ENCODE data around the gene ALDOB.

ALDOB gene

DNA sequence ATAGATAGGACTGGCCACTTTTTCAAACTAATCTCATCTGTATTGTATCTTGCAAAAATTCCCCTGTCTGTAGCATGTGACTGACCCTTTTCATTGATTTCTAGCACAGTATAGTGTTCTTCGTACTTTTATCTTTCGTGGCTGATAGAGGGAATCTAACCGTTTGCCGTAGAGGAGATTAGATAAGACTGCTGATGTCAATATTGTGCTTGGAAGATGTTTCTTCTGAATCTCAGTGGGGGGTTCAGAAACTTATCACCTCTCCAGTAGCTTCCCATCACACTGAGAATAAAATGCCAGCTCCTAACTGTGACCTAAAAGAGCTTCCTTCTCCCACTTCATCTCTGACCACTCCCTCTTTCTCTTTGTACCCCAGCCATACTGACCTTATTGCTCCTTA, 25.4 kb upstream of the ALDOB start:
- TF ChIP-seq TAF1 (IDR thresholded peaks at IDR 0.05; ENCODE audit: low read depth, low read length) (no peak), POU2F2 (IDR thresholded peaks at IDR 0.05; ENCODE audit: low read depth, low read length) (no peak), SPI1 (IDR thresholded peaks at IDR 0.05; ENCODE audit: low read depth, low read length) (no peak), PAX5 (IDR thresholded peaks at IDR 0.05; ENCODE audit: insufficient read depth, low read length, severe bottlenecking) (no peak), POLR2A (IDR thresholded peaks at IDR 0.05; ENCODE audit: low read depth, low read length) (no peak), POLR2AphosphoS5 (IDR thresholded peaks at IDR 0.05; ENCODE audit: low read depth, low read length) (no peak)
- no peak for DNase-seq (ENCODE audit: insufficient read length, low spot score)
- FAIRE-seq: no peak

DNA sequence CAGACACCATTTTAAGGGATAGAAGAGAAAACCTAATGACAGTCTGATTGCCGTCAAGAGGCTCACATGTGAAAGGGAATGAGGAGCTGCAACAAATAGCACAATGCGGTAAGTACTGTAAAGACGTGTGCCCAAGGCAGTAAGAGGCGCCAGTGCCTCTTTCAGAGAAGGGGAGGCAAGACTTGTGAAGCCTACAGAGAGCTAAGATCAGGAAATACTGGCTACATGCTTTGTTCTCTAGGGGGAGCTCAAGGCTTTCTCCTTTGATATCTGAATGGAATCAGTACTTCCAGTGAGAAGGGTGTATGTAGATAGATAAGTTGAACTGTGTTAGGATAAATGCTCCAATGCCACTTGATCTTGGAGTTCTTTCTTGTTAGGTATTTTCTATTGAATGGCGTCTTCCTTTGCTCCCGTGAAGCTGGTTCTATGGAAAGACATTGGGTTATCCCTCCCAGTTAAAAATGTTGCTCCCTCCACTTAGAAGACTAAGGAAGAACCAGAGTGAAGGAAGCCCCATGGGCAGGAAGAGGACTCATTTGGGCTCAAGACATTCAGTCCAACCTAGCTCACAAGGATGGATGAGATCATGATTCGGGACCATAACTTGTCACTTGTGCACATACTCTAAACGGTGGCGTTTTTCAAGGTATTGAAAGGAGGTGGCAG, 23.5 kb upstream of the ALDOB start:
- FAIRE-seq (peak; percentile 43), DNase-seq (ENCODE audit: insufficient read length, low spot score) (peak; percentile 30)

DNA sequence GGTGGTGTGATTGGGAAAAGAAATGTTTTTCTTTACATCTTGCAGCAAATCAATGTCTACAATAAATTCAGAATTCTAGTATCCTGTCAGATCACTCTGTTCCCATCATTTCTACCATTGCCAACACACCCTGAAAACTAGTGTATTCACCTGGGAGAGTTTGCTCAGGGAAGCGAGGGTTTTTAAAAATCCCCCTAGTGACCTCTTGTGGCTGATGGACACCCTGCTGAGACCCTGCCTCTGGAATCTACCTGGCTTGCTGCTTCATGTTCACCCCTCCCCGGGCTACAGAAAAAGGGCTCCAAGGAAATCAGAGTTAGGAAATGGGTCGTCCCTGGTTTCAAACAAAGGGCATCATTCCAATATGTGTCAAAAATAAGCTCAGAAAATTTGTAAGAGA, 21.4 kb upstream of the ALDOB start:
- FAIRE-seq (no peak), DNase-seq (ENCODE audit: insufficient read length, low spot score) (no peak)
- TF ChIP-seq SPI1 (IDR thresholded peaks at IDR 0.05; ENCODE audit: low read depth, low read length): no peak
- no peak for TF ChIP-seq POLR2A (IDR thresholded peaks at IDR 0.05; ENCODE audit: low read depth, low read length)
- no peak for TF ChIP-seq POLR2AphosphoS5 (IDR thresholded peaks at IDR 0.05; ENCODE audit: low read depth, low read length)
- TF ChIP-seq PAX5 (IDR thresholded peaks at IDR 0.05; ENCODE audit: insufficient read depth, low read length, severe bottlenecking): no peak
- TF ChIP-seq TAF1 (IDR thresholded peaks at IDR 0.05; ENCODE audit: low read depth, low read length): no peak
- TF ChIP-seq POU2F2 (IDR thresholded peaks at IDR 0.05; ENCODE audit: low read depth, low read length): no peak

More for the DNA sequence above, 23.5 kb upstream of the ALDOB start:
- TF ChIP-seq PAX5 (IDR thresholded peaks at IDR 0.05; ENCODE audit: insufficient read depth, low read length, severe bottlenecking) (no peak), POLR2AphosphoS5 (IDR thresholded peaks at IDR 0.05; ENCODE audit: low read depth, low read length) (no peak), TAF1 (IDR thresholded peaks at IDR 0.05; ENCODE audit: low read depth, low read length) (no peak), POU2F2 (IDR thresholded peaks at IDR 0.05; ENCODE audit: low read depth, low read length) (no peak), SPI1 (IDR thresholded peaks at IDR 0.05; ENCODE audit: low read depth, low read length) (no peak), POLR2A (IDR thresholded peaks at IDR 0.05; ENCODE audit: low read depth, low read length) (no peak)

DNA sequence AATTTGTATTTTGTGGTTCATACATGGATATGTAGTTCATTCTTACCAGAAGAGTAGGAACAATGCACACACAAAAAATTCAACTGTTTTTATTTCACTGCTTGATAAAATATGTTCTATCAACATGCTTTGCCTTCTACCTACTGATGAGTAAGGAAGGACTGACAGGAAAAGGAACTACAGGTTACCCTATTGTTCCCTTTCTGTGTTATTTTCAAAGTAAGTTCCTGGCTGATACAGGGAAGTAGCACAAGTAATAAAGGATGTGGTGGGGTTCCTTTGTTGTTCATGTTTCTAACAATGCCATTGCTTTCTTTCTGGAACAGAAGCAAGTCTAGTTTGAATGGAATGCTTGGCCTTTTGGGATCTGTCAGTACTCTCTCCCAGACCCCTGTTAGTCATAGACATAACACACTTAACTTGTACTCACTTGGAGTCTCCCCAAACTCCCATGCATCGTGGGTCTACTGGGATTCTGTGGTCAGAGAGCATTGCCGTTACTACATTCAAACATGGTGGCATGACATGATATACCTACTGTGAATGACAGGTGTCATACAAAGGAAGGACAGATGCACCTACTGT, 20.2 kb upstream of the ALDOB start:
- no peak for TF ChIP-seq PAX5 (IDR thresholded peaks at IDR 0.05; ENCODE audit: insufficient read depth, low read length, severe bottlenecking)
- no peak for TF ChIP-seq TAF1 (IDR thresholded peaks at IDR 0.05; ENCODE audit: low read depth, low read length)
- no peak for TF ChIP-seq POLR2AphosphoS5 (IDR thresholded peaks at IDR 0.05; ENCODE audit: low read depth, low read length)
- no peak for TF ChIP-seq POU2F2 (IDR thresholded peaks at IDR 0.05; ENCODE audit: low read depth, low read length)
- no peak for TF ChIP-seq SPI1 (IDR thresholded peaks at IDR 0.05; ENCODE audit: low read depth, low read length)
- no peak for TF ChIP-seq POLR2A (IDR thresholded peaks at IDR 0.05; ENCODE audit: low read depth, low read length)
- DNase-seq (ENCODE audit: insufficient read length, low spot score): no peak
- no peak for FAIRE-seq

DNA sequence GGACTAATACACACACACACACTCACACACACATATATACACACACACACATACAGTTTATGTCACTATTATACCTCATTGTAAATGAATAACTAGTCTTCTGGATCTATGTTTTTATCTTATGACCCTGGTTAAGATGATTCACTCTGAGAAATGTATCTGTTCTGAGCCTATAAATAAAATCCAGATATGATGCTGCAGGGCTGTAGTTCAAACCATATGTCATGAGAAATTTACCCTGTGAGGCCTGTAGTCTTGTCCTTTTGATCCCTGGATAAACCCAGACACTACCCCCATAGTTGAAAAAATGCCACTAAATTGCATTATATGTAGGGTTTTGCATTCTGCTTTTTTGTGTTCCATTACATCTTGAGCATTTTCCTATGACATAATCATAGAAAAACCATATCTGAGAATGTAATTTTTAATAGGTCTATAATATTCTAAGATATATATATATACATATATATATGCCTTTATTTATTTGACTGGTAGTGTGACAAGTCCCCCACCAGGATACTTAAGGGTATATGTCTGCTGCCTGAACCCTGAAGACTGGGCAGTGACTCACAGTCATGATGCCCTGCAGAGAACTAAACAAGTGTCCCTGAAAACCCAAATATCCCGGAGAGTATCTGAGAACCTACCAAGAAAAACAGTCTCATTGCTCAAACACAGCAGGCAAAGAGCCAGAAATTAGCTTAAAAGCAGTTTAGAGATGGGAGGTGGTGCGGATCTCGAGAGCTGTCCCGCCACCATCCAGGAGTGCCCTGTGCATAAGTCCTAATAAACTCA, 18.4 kb upstream of the ALDOB start:
- no peak for DNase-seq (ENCODE audit: insufficient read length, low spot score)
- no peak for TF ChIP-seq PAX5 (IDR thresholded peaks at IDR 0.05; ENCODE audit: insufficient read depth, low read length, severe bottlenecking)
- TF ChIP-seq POLR2AphosphoS5 (IDR thresholded peaks at IDR 0.05; ENCODE audit: low read depth, low read length): no peak
- TF ChIP-seq POU2F2 (IDR thresholded peaks at IDR 0.05; ENCODE audit: low read depth, low read length): no peak
- TF ChIP-seq SPI1 (IDR thresholded peaks at IDR 0.05; ENCODE audit: low read depth, low read length): no peak
- no peak for TF ChIP-seq TAF1 (IDR thresholded peaks at IDR 0.05; ENCODE audit: low read depth, low read length)
- TF ChIP-seq POLR2A (IDR thresholded peaks at IDR 0.05; ENCODE audit: low read depth, low read length): no peak
- FAIRE-seq: no peak

DNA sequence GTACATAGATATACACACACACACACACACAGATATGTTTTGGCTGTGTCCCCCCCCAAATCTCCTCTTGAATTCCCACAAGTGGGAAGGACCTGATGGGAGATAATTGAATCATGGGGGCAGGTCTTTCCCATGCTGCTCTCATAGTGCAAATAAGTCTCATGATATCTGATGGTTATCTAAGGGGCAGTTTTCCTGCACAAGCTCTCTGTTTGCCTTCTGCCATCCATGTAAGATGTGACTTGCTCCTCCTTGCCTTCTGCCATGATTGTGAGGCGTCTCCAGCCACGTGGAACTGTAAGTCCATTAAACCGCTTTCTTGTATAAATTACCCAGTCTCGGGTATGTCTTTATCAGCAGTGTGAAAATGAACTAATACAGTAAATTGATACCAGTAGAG, 15.9 kb upstream of the ALDOB start:
- no peak for FAIRE-seq
- no peak for DNase-seq (ENCODE audit: insufficient read length, low spot score)
- no peak for TF ChIP-seq POLR2AphosphoS5 (IDR thresholded peaks at IDR 0.05; ENCODE audit: low read depth, low read length)
- no peak for TF ChIP-seq POU2F2 (IDR thresholded peaks at IDR 0.05; ENCODE audit: low read depth, low read length)
- TF ChIP-seq POLR2A (IDR thresholded peaks at IDR 0.05; ENCODE audit: low read depth, low read length): no peak
- TF ChIP-seq PAX5 (IDR thresholded peaks at IDR 0.05; ENCODE audit: insufficient read depth, low read length, severe bottlenecking): no peak
- no peak for TF ChIP-seq SPI1 (IDR thresholded peaks at IDR 0.05; ENCODE audit: low read depth, low read length)
- no peak for TF ChIP-seq TAF1 (IDR thresholded peaks at IDR 0.05; ENCODE audit: low read depth, low read length)

DNA sequence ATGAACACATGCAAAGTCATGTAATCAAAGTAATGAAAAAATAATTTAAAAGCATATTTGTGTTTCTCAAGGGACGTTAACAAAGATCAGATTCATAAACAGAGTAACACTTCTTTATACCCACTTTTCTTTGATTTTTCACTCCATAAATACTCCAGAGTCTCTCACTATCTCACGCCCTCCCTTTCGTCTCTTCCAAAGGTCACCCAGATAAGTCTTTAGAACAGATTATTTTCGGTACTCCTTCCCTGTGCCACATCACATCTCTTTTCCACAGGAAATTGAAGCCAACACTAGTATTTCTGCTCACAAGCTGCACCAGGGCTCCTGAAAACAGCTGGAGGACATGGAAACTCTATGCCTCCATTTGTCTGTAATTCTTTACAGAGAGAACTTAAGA, 15.4 kb upstream of the ALDOB start:
- no peak for DNase-seq (ENCODE audit: insufficient read length, low spot score)
- TF ChIP-seq POLR2AphosphoS5 (IDR thresholded peaks at IDR 0.05; ENCODE audit: low read depth, low read length) (no peak), PAX5 (IDR thresholded peaks at IDR 0.05; ENCODE audit: insufficient read depth, low read length, severe bottlenecking) (no peak), POU2F2 (IDR thresholded peaks at IDR 0.05; ENCODE audit: low read depth, low read length) (no peak), TAF1 (IDR thresholded peaks at IDR 0.05; ENCODE audit: low read depth, low read length) (no peak), POLR2A (IDR thresholded peaks at IDR 0.05; ENCODE audit: low read depth, low read length) (no peak), SPI1 (IDR thresholded peaks at IDR 0.05; ENCODE audit: low read depth, low read length) (no peak)

DNA sequence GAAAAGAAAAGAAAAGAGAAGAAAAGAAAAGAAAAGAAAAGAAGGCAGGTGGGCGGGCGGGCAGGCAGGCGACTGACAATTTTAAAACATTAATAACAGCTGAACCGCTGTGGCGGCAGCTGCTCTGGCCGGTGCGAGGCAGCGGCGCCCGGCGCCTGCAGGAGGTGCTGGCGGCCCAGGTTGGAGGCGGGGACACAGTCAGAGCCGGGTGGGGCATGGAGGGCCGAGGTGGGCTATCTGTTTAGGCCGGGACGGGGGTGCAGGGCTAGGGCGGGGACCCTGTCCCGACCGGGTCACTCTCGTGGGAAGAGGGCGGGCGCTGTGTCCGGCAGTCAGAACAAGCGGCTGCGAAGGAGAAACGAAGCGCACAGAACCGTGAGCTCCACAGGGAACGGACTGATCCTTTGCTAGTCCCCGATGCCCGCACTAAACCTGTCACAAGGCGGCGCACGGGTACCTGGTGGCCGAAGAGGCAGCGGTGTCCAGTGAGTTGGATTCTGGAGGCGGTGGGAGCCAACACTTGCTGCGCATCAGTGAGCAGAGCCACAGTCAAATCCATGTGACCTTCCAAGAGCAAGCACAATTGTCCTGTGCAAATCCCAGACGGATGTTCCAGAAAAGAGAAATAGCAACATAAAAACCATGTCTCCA, 13.6 kb upstream of the ALDOB start:
- DNase-seq (ENCODE audit: insufficient read length, low spot score): peak; percentile 56
- TF ChIP-seq PAX5 (IDR thresholded peaks at IDR 0.05; ENCODE audit: insufficient read depth, low read length, severe bottlenecking): no peak
- no peak for TF ChIP-seq POLR2AphosphoS5 (IDR thresholded peaks at IDR 0.05; ENCODE audit: low read depth, low read length)
- TF ChIP-seq SPI1 (IDR thresholded peaks at IDR 0.05; ENCODE audit: low read depth, low read length): no peak
- TF ChIP-seq TAF1 (IDR thresholded peaks at IDR 0.05; ENCODE audit: low read depth, low read length): no peak
- no peak for TF ChIP-seq POLR2A (IDR thresholded peaks at IDR 0.05; ENCODE audit: low read depth, low read length)
- no peak for TF ChIP-seq POU2F2 (IDR thresholded peaks at IDR 0.05; ENCODE audit: low read depth, low read length)
- peak; percentile 40 for FAIRE-seq

More for the DNA sequence above, 15.4 kb upstream of the ALDOB start:
- no peak for FAIRE-seq
